Heart left ventricle (tissue), 16 donors: Measurements from ENCODE around the gene CCDC183. TPM values are rescaled to one million over a fixed set of nuclear protein-coding genes. Genes with fewer than 3 reads are reported as not detected.
"Not testable (repeated sequence)": the region's sequence is repeated elsewhere in the genome, so short reads cannot be mapped to it uniquely, and the experiment has no call there.

Experiments used
- ATAC-seq, 4 donors: fragments of 200-7000 bp; cut with Tn5 transposase; one replicate each; pipeline ENCODE4 v1.9.1; 2020 to 2022; ENCODE audit warnings: moderate library complexity in 4 of 4, mild to moderate bottlenecking in 3 of 4, moderate number of reproducible peaks in 1 of 4
- DNase-seq, 5 donors: peaks; one replicate each; pipeline ENCODE4 v3.0.0-alpha.2; 2020
- H3K27ac ChIP-seq, 12 donors: fragments of 200-600 bp; sonication (generic) in 4 of 12; one replicate each; pipeline versions ENCODE4 v1.5.0 to v1.8.0; 2016 to 2022; ENCODE audit warnings: mild to moderate bottlenecking in 2 of 12
- H3K27me3 ChIP-seq, 9 donors: fragments of 200-600 bp; sonication (generic) in 2 of 9; one replicate each; pipeline versions ENCODE4 v1.5.1 to v1.8.0; 2016 to 2022; ENCODE audit warnings: mild to moderate bottlenecking in 3 of 9
- H3K36me3 ChIP-seq, 9 donors: fragments of 200-600 bp; sonication (generic) in 2 of 9; one replicate each; pipeline versions ENCODE4 v1.5.0 to v1.8.0; 2018 to 2022; ENCODE audit warnings: mild to moderate bottlenecking in 2 of 9
- H3K4me1 ChIP-seq, 12 donors: fragments of 200-600 bp; sonication (generic) in 4 of 12; one replicate each; pipeline versions ENCODE4 v1.5.0 to v1.8.0; 2016 to 2022; ENCODE audit warnings: mild to moderate bottlenecking in 3 of 12
- H3K4me3 ChIP-seq, 12 donors: fragments of 200-600 bp; sonication (generic) in 4 of 12; one replicate each; pipeline versions ENCODE4 v1.5.0 to v1.8.0; 2017 to 2022; ENCODE audit warnings: mild to moderate bottlenecking in 9 of 12, moderate library complexity in 4 of 12
- H3K9me3 ChIP-seq, 12 donors: fragments of 200-600 bp; sonication (generic) in 4 of 12; one replicate each; pipeline versions ENCODE4 v1.5.0 to v1.8.0; 2016 to 2022; ENCODE audit warnings: mild to moderate bottlenecking in 1 of 12
- POLR2A ChIP-seq, 2 donors: fragments of 450-650 bp; IDR thresholded peaks; one replicate each; pipeline ENCODE4 v1.6.1; 2017; ENCODE audit warnings: antibody characterized with exemption in 2 of 2, mild to moderate bottlenecking in 2 of 2, moderate library complexity in 2 of 2
- WGBS, 4 donors: extraction: QIAGEN DNeasy Blood & Tissue Kit in 2 of 4; methylation state at CpG; one replicate each; pipeline versions ENCODE4 v1.1.5 to v1.1.7; 2013 to 2018; 5-methylcytosine and 5-hydroxymethylcytosine counted together
- intact Hi-C, 10 donors: fragments of 100-400 bp; cut with DNase I; formaldehyde crosslinking; loops; one replicate each; pipeline versions ENCODE4 v1.11.1 to v1.14.2; 2022
- polyA plus RNA-seq, 2 donors: library from polyadenylated mRNA; stranded (reverse); fragments of 200-250 nt; gene quantifications; one replicate each; pipeline ENCODE4 v1.2.3, GENCODE V29; 2013
- total RNA-seq, 9 donors: library from RNA; depleted of rRNA in 2 of 9; stranded (reverse); fragments of >200 nt in 2 of 9; fragmentation: NEBNext Ultra II Directional in 3 of 9; extraction: Animal tissue kit (Norgen Biotek cat#: 25700) in 3 of 9; gene quantifications; one replicate each; pipeline versions ENCODE4 v1.1.0 to v1.2.4, GENCODE V29; 2016 to 2023
- TF ChIP-seq, protein P1 (sequence below), 12 donors: fragments of 200-600 bp; sonication (generic) in 4 of 12; IDR thresholded peaks; one replicate each; pipeline versions ENCODE4 v1.5.0 to v1.8.0; 2018 to 2022; ENCODE audit warnings: antibody characterized with exemption in 12 of 12, mild to moderate bottlenecking in 5 of 12
- donor health status: ischemic (EF 13 %, LVEDD 7.1; RV severe dilation, severe dysfunction).
- donor health status: healthy with polysubstance abuse.
- donor health status: DM: no; HTN: yes; CAD: no.
- donor health status: DM: no; HTN: no; CAD: no.
- donor health status: ischemic (EF 25% LVEDD 6.9; RV normal size, moderate dysfunction).
- donor health status: ischemic (EF 25% LVEDD 5.7; RV mildly dilated, moderate dysfunction).
- donor health status: healthy.
- donor health status: DM: yes; HTN: yes; CAD: no.
- donor health status: ischemic (EF 35%, LVEDD 5.7; RV mildly dilated, moderate dysfunction).
- donor health status: nonischemic (EF 11% LVEDD 7.7; RV severe dilation, severe dysfunction).
- donor health status: DM: yes; HTN: yes; CAD: no.
- donor health status: PGD.
- donor health status: ischemic (EF 29% LVEDD 5.4; RV normal size, mild dysfunction).
- donor health status: nonischemic (EF 23%, LVEDD 6.1; RV moderate dilation, normal function).

CCDC183 gene
- total and polyA plus RNA-seq, 11 donors = 0.32 to 4.7 (median 1.4) TPM

DNA sequence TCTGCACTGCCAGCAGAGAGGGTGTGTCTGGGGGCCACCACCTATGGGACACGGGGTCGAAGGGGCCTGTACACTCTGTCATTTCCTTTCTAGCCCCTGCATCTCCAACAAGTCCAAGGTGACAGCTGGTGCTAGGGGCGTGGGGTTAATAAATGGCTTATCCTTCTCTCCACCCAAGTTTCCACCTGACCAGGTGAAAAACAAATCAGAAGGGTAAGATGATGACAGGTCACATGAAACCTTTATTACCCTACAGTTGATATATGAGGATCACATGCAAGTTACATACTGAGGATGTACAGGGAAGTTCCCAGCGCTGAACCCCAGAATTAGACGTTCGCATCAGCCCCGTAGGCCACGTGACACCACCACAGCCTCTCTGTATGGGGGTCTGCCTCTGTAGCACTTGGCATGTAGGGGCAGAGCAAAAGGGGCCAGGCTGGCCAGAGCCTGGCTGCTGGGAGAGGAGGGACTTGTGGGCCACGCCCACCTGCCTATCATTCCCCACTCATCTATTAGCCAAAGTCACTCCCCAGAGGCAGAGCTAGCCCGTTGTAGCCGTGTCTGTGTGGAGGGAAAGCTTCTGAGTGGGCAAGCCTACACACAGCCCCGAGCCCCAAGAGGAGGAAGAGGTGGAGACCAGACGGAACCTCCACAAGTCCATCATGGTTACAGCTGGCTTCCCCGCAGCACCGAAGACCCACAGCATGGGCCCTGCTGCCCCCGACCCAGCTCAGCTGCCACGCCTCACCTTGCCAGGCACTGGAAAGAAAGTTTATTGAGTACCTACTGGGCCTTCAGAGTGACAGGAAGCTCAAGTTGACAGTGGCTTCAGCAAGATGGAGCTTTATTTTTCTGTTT is 2.8 kb upstream of the CCDC183 start:
- peaks cover 0 to 13% (median 0%) of the 10 kb centered on the region in 9 donors for H3K27me3 ChIP-seq
- H3K9me3 ChIP-seq = no peaks in the 10 kb centered on the region
- DNase-seq = peak in 1 of 5 donors; percentile 38
- peaks cover 0 to 14% (median 0%) of the 10 kb centered on the region in 9 donors for H3K36me3 ChIP-seq
- intact Hi-C loops = loop anchor here in 7 of 10 donors (5.0 to 10.0 kb wide), 5 partner anchors 51 to 189 kb away; partner anchors contain the start of genes PHPT1 (in 6 of the 7), FBXW5 (in 3 of the 7), AJM1 (in 2 of the 7) and C8G (in 1 of the 7)
- peaks cover 10 to 66% (median 33%) of the 10 kb centered on the region in 12 donors for H3K4me1 ChIP-seq
- H3K27ac ChIP-seq = peak overlapping the region in 1 of 12 donors; percentile 99
- WGBS, 4 donors = 70 to 73% (median 72%) methylated on average over 11 to 17 of the region's 17 CpGs
- ATAC-seq = no peak
- no peak overlapping the region for H3K4me3 ChIP-seq
- no peak for TF ChIP-seq POLR2A (IDR thresholded peaks at IDR 0.05)
- TF ChIP-seq, protein P1, sequence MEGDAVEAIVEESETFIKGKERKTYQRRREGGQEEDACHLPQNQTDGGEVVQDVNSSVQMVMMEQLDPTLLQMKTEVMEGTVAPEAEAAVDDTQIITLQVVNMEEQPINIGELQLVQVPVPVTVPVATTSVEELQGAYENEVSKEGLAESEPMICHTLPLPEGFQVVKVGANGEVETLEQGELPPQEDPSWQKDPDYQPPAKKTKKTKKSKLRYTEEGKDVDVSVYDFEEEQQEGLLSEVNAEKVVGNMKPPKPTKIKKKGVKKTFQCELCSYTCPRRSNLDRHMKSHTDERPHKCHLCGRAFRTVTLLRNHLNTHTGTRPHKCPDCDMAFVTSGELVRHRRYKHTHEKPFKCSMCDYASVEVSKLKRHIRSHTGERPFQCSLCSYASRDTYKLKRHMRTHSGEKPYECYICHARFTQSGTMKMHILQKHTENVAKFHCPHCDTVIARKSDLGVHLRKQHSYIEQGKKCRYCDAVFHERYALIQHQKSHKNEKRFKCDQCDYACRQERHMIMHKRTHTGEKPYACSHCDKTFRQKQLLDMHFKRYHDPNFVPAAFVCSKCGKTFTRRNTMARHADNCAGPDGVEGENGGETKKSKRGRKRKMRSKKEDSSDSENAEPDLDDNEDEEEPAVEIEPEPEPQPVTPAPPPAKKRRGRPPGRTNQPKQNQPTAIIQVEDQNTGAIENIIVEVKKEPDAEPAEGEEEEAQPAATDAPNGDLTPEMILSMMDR (IDR thresholded peaks at IDR 0.05) = no peak

DNA sequence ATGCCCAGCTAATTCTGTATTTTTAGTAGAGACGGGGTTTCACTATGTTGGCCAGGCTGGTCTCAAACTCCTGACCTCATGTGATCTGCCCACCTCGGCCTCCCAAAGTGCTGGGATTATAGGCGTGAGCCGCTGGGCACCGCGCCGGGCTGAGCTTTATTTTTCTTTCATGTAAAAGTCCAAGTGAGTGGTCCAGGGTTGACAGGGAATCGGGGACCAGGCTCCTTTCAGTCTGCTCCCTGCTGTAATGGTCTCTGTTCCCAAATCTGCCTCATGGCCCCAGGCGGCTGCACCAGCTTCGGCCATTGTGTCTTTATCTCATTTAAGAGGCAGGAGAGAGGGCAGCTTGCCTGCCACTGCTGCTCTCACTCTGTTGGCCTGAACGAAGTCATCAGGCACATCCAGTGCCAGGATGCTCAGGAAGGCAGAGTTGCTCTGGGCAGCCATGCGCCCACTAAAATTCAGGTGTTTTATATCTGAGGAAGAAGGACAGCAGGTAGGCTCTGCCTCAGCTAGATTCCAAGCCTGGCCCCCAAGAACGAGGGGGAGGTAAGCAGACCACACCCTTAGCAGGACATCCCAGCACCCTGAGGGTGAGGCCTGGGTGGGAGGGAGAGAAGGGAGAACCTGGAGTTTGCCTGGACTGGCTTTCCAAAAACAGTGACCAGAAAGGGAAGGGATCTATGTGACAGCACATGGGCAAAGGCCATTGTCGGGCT is 1.7 kb upstream of the CCDC183 start:
- ATAC-seq = no peak
- peaks cover 0 to 24% (median 8%) of the 10 kb centered on the region in 9 donors for H3K27me3 ChIP-seq
- H3K4me3 ChIP-seq = no peak overlapping the region
- 79 to 85% (median 82%) methylated on average over 14 of the region's 14 CpGs for WGBS, 4 donors
- TF ChIP-seq, protein P1 (IDR thresholded peaks at IDR 0.05) = no peak
- TF ChIP-seq POLR2A (IDR thresholded peaks at IDR 0.05) = no peak
- peak overlapping the region in 4 of 12 donors; percentile 11 to 54 (median 28) for H3K27ac ChIP-seq
- H3K9me3 ChIP-seq = no peaks in the 10 kb centered on the region
- DNase-seq = no peak
- H3K4me1 ChIP-seq = peaks cover 10 to 67% (median 35%) of the 10 kb centered on the region in 12 donors
- H3K36me3 ChIP-seq = peaks cover 0 to 14% (median 0%) of the 10 kb centered on the region in 9 donors
- intact Hi-C loops = loop anchor here in 7 of 10 donors (5.0 to 10.0 kb wide), 5 partner anchors 50 to 188 kb away; partner anchors contain the start of genes PHPT1 (in 6 of the 7), FBXW5 (in 3 of the 7), AJM1 (in 2 of the 7) and C8G (in 1 of the 7)

DNA sequence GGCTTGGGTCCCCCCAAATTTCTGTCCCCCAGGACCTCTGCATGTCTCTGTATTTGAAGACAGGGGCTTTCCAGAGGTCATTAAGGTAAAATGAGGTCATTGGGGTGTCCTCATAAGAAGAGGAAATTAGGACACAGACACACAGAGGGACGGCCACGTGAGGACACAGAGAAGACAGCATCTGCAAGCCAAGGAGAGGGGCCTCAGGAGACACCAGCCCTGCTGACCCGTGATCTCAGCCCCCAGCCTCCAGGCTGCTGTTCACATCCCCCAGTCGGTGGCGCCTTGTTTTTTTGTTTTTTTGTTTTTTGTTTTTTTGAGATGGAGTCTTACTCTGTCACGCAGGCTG is 1.2 kb upstream of the CCDC183 start:
- DNase-seq = peak in 3 of 5 donors; percentile 29 to 65 (median 40)

DNA sequence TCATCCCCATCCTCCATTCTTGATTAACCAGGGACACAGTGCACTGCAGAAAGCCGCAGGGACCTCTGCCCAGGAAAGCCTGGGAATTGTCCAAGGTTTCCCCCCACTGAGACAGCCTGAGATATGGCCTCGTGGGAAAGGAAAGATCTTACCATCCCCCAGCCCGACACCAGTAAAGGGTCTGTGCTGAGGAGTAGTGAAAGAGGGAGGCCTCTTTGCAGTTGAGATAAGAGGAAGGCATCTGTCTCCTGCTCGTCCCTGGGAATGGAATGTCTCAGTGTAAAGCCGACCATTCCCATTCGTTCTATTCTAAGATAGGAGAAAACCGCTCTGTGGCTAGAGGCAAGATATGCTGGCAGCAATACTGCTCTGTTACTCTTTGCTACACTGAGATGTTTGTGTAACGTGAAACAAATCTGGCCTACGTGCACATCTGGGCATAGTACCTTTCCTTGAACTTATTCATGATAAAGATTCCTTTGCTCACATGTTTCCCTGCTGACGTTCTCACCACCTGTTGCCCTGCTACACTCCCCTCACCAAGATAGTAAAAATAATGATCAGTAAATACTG is 723 bp downstream of the CCDC183 start:
- Histone ChIP-seq H3K27me3 (peaks cover under 1 to 48% (median 13%) of the 10 kb centered on the region in 9 donors), H3K4me1 (peaks cover 8 to 74% (median 42%) of the 10 kb centered on the region in 12 donors), H3K27ac (peak overlapping the region in 8 of 12 donors; percentile 3 to 65 (median 36)), H3K36me3 (peaks cover 0 to 14% (median 0%) of the 10 kb centered on the region in 9 donors)
- not testable (repeated sequence) for ATAC-seq, H3K9me3 ChIP-seq, DNase-seq, H3K4me3 ChIP-seq
- intact Hi-C loops = loop anchor here in 3 of 10 donors (5.0 to 10.0 kb wide), 2 partner anchors 48 to 145 kb away; partner anchors contain the start of genes AJM1 (in 2 of the 3), PHPT1 (in 2 of the 3) and FBXW5 (in 1 of the 3)
- 5 to 11% (median 6%) methylated on average over 9 to 10 of the region's 10 CpGs for WGBS, 4 donors

More for the DNA sequence above, 1.2 kb upstream of the CCDC183 start:
- no peak for ATAC-seq
- peaks cover 0 to 14% (median 0%) of the 10 kb centered on the region in 9 donors for H3K36me3 ChIP-seq
- no peak overlapping the region for H3K4me3 ChIP-seq
- H3K27ac ChIP-seq = peak overlapping the region in 4 of 12 donors; percentile 24 to 59 (median 42)
- no peaks in the 10 kb centered on the region for H3K9me3 ChIP-seq
- no peak for TF ChIP-seq POLR2A (IDR thresholded peaks at IDR 0.05)
- TF ChIP-seq, protein P1 (IDR thresholded peaks at IDR 0.05) = no peak
- intact Hi-C loops = loop anchor here in 8 of 10 donors (5.0 to 10.0 kb wide), 5 partner anchors 50 to 187 kb away; partner anchors contain the start of genes PHPT1 (in 6 of the 8), FBXW5 (in 4 of the 8), AJM1 (in 2 of the 8) and C8G (in 1 of the 8)
- peaks cover 11 to 70% (median 39%) of the 10 kb centered on the region in 12 donors for H3K4me1 ChIP-seq
- peaks cover 0 to 30% (median 13%) of the 10 kb centered on the region in 9 donors for H3K27me3 ChIP-seq
- WGBS, 4 donors = 51 to 56% (median 53%) methylated on average over 6 of the region's 6 CpGs
